ENCODE measurements around the gene INPP5A. TPM values are rescaled to one million over a fixed set of nuclear protein-coding genes. Genes with fewer than 3 reads are reported as not detected.
A peak's percentile ranks its signal among the peaks of the same experiment; 100 is the strongest.

Gene INPP5A
- total and polyA plus RNA-seq, 2 of the 13 experiments (the other 11 are each of a cell fraction or from before 2014, with no cell fraction given) = 17.5 to 37.9 TPM

DNA sequence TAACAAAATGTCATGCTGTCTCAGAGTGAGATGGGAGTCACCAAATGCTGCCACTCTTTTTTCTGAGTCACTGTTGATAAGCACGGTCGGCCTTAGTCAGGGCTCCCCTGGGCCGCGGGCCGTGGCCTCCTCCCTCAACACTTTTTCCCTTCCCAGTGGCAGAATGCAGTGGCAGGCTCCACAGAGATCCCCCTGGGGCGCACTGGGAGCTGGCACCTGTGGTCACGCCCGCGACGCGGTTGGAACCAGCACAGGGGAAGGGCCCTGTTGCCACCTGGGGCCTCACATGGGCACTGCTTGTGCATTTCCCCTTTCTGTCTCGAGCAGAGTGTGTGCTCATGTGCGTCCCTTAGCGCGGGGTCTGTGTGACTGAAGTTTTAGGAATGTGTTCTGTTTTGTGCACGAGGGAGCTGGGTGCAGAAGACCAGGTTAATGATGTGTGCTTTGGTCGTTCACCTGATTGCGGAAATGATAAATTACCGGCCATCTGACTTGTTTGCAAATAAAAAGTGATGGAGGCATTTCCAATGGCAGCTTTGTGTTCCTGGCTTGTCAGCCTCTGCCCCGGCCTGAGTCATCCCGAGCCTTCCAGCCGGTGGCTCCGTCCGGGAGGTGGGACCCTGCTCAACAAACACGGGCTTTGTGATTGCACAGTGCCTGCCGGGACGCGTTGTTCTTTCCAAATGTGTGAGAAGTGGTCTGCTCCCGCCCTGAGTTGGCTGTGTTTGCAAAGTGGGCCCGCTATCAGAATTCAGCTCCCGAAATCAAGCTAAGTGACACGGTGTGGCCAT is 147.7 kb downstream of the INPP5A start (continued):
- TF ChIP-seq TFAP4 (IDR thresholded peaks at IDR 0.05; ENCODE audit: borderline replicate concordance, low read depth) (no peak; the same call in 1 of the 2 replicates), GPN1 (CRISPR knock-in tag; IDR thresholded peaks at IDR 0.05; ENCODE audit: borderline replicate concordance) (no peak), SNAI1 (CRISPR knock-in tag; IDR thresholded peaks at IDR 0.05; ENCODE audit: borderline replicate concordance) (no peak), MEIS1 (CRISPR knock-in tag; IDR thresholded peaks at IDR 0.05; ENCODE audit: borderline replicate concordance) (no peak), HDAC1 (CRISPR knock-in tag; IDR thresholded peaks at IDR 0.05) (peak; percentile 40; the same call in 1 of the 2 replicates), NFE2L2 (IDR thresholded peaks at IDR 0.05; ENCODE audit: low read length) (no peak), TRIM24 (CRISPR knock-in tag; IDR thresholded peaks at IDR 0.05) (no peak), NFIB (CRISPR knock-in tag; IDR thresholded peaks at IDR 0.05; ENCODE audit: borderline replicate concordance) (no peak), ZNF503 (CRISPR knock-in tag; IDR thresholded peaks at IDR 0.05) (no peak), ZNF468 (CRISPR knock-in tag; IDR thresholded peaks at IDR 0.05) (no peak), MIER2 (CRISPR knock-in tag; IDR thresholded peaks at IDR 0.05) (no peak; the same call in 1 of the 2 replicates), GTF2F1 (IDR thresholded peaks at IDR 0.05; ENCODE audit: low read length) (no peak), ZNF564 (CRISPR knock-in tag; IDR thresholded peaks at IDR 0.05) (no peak), U2AF1 (optimal IDR thresholded peaks at IDR 0.05; ENCODE audit: low read depth, low read length) (no peak), ZNF7 (CRISPR knock-in tag; IDR thresholded peaks at IDR 0.05) (no peak), ZBTB4 (CRISPR knock-in tag; IDR thresholded peaks at IDR 0.05; ENCODE audit: borderline replicate concordance) (no peak), ATF3 (CRISPR knock-in tag; IDR thresholded peaks at IDR 0.05) (peak; percentile 12; the same call in 1 of the 2 replicates), MXD3 (CRISPR knock-in tag; IDR thresholded peaks at IDR 0.05) (no peak), HES4 (CRISPR knock-in tag; IDR thresholded peaks at IDR 0.05; ENCODE audit: borderline replicate concordance) (no peak), GATA4 (IDR thresholded peaks at IDR 0.05; ENCODE audit: borderline replicate concordance, low read depth) (no peak)
- TF ChIP-seq, protein P1, sequence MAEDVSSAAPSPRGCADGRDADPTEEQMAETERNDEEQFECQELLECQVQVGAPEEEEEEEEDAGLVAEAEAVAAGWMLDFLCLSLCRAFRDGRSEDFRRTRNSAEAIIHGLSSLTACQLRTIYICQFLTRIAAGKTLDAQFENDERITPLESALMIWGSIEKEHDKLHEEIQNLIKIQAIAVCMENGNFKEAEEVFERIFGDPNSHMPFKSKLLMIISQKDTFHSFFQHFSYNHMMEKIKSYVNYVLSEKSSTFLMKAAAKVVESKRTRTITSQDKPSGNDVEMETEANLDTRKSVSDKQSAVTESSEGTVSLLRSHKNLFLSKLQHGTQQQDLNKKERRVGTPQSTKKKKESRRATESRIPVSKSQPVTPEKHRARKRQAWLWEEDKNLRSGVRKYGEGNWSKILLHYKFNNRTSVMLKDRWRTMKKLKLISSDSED (CRISPR knock-in tag; IDR thresholded peaks at IDR 0.05) = no peak

All from HepG2 (cell line).